C4-2B (cell line): ENCODE measurements around the gene RUFY2.

Experiments
- CTCF ChIP-seq: fragments of 450-650 bp; conservative IDR thresholded peaks from 2 replicates; pipeline ENCODE4 v1.5.1; 2017; ENCODE audit warnings: mild to moderate bottlenecking
- ZFX ChIP-seq: fragments of 450-650 bp; IDR thresholded peaks from 2 replicates; pipeline ENCODE4 v1.6.1; 2017

GRCh38 chr10:68371604-68372003 lies 35.5 kb downstream of the RUFY2 start:
- TF ChIP-seq CTCF (no peak), ZFX (no peak)
